T-helper 1 cell treated with Interleukin-12 subunit alpha and Interleukin-12 subunit beta and Interleukin-4 antibody, amounts not matched to agents 30 ng/mL and 1 ng/mL, for 36 hours (primary cell): ENCODE measurements around the gene ATG10. TPM values are rescaled to one million over a fixed set of nuclear protein-coding genes. Genes with fewer than 3 reads are reported as not detected.
"Not testable (repeated sequence)": the region's sequence is repeated elsewhere in the genome, so short reads cannot be mapped to it uniquely, and the experiment has no call there.

Experiments used
- intact Hi-C: fragments of 100-400 bp; cut with micrococcal nuclease; formaldehyde crosslinking; loops from one replicate; pipeline ENCODE4 v1.15.1; 2024
- total RNA-seq: library from RNA; stranded (reverse); gene quantifications from 2 replicates; pipeline ENCODE4 v1.2.3, GENCODE V29; 2022

The ATG10 gene
- total RNA-seq, 1 donor from 2014 or later: 4.2 TPM

- intact Hi-C loops: not testable (repeated sequence)
These were observed 300.9 kb downstream of the ATG10 start for GRCh38 chr5:82272571-82273356.

- intact Hi-C loops: not testable (repeated sequence)
These were observed 301.6 kb downstream of the ATG10 start for GRCh38 chr5:82273426-82273825.

DNA sequence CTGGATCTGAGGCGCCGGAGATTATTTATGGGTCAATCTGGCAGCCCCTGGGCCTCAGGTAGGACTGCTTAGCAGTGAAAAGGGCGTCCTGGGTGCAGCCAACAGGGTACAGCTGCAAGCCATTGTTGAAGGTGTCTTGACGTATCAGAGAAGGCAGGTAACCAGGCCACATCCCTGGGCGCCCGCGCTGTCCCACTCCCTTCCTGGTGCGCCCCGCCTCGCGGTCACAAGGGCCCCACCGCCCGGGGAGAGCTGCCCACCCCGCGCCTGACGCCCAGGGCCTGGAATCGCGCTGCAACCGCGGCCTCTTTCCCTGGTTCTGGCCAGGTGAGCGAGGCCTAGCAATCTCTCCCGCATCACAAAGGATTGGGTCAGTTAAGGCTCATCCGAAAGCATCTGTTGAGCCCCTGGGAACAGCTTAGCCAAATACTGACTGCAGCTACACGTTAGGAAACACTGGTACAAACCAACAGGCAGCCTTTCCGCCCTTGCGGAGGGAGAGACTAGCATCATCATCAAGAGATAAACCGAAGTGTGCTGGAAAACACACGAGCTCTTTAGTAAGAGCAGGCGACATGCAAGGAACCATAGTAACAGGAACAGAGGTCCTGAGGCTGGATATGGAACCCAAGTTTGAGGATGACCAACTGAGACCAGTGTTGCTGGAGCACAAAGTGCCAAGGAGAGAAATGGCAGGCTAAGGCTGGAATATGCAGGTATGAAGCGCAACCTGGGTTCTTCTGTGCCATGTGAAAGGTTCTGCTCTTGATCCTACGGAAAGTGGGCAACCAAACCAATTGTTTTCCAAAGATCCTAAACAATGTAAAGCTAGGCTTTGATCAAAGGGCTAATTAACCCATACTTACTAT lies 302.8 kb downstream of the ATG10 start:
- intact Hi-C loops: loop anchor here (5.0 kb wide), 1 partner anchor 852 kb away; no protein-coding TSS in a partner anchor

DNA sequence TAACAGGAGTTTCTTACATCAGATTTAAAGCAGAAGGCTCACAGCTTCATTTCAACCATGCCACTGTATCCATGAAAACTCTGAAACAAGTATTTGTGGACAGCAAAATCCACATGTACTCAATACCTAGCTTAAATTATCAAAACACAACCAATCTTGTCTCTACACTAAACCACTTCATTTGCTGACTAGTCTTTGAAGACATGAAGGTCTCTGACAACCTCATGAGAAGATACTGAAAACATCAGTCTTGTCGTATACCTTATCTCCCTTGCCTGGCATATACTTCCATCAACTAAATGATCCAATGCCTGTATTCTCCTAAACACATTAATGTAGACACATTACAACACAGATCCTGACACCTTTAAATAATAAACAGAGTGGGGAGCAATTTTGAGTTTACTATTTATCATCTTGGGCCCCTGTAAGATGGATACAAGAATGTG lies 303.4 kb downstream of the ATG10 start:
- intact Hi-C loops: loop anchor here (5.0 kb wide), 1 partner anchor 853 kb away; no protein-coding TSS in a partner anchor

DNA sequence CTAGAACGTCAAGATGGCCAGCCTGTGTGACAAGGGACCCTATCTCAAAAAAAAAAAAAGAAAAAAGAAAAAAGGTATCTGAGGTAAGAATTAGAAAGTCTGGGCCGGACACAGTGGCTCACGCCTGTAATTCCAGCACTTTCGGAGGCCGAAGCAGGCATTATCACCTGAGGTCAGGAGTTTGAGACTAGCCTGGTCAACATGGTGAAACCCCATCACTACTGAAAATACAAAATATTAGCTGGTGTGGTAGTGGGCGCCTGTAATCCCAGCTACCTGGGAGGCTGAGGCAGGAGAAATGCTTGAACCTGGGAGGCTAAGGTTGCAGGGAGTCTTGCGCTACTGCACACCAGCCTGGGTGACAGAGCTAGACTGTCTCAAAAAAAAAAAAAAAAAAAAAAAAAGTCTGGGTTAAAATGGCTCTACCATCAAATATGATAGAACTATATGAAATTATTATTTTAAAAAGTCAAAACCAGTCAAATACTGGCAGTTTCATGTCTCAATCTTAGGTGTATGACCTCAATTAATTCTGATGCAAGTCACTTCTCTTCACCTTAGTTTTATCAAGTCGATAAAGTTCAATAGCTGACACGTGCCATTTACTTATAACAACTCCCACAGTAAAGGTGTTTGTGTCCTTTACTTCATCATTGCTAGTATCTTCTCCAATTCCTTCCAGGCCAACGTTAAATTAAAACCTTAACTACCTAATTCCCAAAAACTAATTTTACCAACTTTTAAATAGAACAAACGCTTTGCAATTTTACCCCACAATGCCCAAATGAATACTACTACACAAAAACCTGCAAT lies 305.2 kb downstream of the ATG10 start:
- intact Hi-C loops: loop anchor here (5.0 kb wide), 1 partner anchor 855 kb away; no protein-coding TSS in a partner anchor

GRCh38 chr5:82277613-82277986 lies 305.8 kb downstream of the ATG10 start:
- intact Hi-C loops: loop anchor here (5.0 kb wide), 1 partner anchor 855 kb away; no protein-coding TSS in a partner anchor

DNA sequence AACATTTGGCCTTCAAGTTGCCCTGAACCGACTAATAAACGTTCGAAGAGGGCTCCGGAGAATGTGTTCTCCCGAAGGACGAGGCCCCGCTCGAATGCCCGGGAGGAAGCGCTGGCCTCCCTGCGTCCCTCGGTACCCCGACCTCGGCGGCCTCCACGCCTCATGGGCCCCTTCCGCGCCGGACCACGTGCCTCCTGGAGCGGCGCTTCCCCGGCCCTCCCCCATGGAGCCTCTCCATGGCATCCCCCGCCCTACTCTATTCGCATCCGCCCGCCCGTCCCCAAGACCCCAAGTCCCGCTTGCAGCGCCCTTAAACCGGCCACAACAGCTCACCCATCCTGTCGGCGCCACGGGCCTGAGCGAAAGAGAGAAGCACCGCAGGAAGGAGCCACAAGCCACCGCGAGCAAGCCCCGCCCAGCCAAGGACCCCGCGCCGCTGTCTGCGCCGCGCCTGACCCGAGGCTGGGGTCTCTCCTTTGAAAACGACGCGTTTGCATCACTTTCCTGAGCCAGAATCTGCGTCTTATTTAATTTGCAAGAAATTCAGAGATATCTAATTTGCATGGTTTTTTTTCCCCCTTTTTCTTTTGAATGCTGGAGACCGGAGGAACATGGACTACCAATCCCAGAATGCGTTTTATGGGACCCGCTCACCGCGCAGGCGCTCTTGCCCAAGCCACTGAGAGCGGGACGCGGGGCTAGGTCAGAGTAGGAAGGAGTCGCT lies 306.3 kb downstream of the ATG10 start, which contains the start of gene RPS23:
TSS of gene RPS23 (minus strand) at position 368 of the 724 bp plus-strand sequence. CDS start at position 337, 31 bp downstream.
- intact Hi-C loops: loop anchor here (1.0 to 5.0 kb wide), 11 partner anchors 79 to 1871 kb away; partner anchors contain the start of genes DHFR, MSH3, SSBP2 and TMEM167A

GRCh38 chr5:82278711-82279370 lies 307.0 kb downstream of the ATG10 start:
- intact Hi-C loops: loop anchor here (1.0 to 5.0 kb wide), 11 partner anchors 78 to 1872 kb away; partner anchors contain the start of genes DHFR, MSH3, SSBP2 and TMEM167A

DNA sequence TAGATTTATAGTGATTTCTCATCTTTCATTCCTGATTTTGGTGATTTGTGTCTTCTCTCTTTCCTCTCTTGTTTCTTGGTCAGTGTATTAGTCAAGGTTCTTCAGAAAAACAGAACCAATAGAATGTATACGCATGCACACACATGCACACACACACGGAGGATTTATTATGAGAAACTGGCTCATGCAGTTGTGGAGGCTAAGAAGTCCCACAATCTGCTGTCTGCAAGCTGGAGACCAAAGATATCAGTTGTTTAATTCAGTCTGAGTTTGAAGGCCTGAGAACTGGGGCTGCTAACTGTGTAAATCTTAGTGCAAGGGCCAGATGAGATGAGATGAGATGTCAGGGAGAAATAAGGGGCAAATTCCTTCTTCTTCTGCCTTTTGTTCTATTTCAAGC lies 312.1 kb downstream of the ATG10 start:
- intact Hi-C loops: no loop called here

GRCh38 chr5:82285206-82285605 lies 313.4 kb downstream of the ATG10 start:
- intact Hi-C loops: no loop called here

- intact Hi-C loops: no loop called here
These were observed 315.8 kb downstream of the ATG10 start for GRCh38 chr5:82287625-82288024.

- intact Hi-C loops: no loop called here
These were observed 318.2 kb downstream of the ATG10 start for GRCh38 chr5:82290005-82290404.

DNA sequence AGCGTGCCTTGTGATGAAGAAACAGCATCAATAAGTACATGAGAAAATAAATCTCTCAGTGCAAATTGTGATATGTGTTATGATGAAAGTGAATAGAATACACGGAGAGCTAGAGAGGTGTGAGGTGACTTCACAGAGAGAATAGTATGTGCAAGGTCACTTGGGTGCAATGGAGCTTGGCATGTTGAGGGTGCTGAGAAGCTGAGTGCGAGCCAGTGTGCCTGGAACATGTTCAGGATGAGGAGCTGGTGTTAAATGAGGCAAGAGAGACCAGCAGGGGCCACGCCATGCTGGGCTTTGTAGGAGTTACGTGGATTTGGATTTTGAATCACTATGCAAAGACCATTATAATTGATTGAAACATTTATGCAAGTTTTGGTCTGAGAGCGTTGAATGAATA lies 319.1 kb downstream of the ATG10 start:
- intact Hi-C loops: no loop called here

DNA sequence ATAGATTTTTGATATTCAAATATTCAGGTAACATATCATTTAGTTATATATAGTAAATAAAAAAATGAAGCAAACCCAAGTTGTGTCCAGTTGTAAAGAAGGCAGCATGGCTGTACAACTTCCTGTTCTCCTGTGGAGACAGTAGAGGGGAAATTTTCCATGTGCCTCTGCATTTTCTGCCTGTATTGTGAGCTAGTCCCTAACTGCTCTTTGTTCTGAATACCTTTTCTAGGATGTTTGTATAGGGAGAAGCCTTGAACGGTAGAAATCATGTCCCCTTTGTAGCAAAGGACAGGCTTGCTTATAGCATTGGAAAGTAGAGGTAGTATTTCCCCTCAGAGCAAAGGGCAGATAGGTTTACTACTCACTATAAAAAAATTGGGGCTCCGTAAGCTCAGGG lies 319.6 kb downstream of the ATG10 start:
- intact Hi-C loops: no loop called here

DNA sequence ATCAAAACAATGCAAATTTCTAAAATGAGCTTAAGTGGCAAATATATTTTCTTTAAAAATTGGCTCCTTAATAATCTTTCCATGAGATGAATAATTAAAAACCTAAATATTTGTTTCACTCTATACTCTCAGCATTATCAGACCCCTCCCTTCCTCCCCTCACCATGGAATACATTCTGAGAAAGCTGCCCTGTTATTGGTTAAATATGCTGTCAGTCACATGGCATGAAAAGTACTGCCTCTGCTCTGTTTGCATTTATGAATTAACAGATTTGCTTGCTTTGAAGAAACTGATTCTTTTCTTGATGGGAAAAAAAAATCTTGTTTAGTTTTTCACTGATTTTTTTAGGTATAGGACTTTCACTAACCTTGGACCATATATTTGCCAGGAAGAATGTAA lies 323.3 kb downstream of the ATG10 start:
- intact Hi-C loops: no loop called here

DNA sequence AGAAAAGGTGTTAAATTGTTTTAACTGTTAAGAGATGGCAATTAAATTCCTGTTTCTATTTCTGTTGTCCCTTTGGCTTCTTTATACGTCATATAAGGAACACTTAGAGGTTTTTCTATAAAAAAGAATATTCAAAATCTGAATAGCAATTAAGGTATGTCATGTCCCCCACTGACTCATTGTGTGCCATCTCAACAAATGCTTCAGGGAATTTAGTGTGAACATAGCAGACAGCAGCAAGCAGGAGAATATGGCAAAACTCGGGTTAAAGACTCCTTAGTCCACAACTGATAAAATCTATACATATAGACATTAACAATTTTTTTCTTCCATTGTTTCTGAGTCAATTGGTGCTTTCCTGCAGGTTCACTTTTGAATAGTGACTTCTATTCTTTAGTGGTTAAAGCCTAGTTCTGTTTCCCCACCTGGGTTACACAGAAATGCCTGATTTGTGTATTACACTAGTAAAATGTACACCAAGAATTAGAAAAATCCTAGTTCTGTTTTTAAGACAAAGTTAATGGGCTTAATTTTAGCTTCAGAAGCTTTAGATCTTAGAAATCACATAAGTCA lies 324.2 kb downstream of the ATG10 start:
- intact Hi-C loops: no loop called here

GRCh38 chr5:82296929-82297328 lies 325.1 kb downstream of the ATG10 start:
- intact Hi-C loops: no loop called here

- intact Hi-C loops: no loop called here
These were observed 325.9 kb downstream of the ATG10 start for GRCh38 chr5:82297711-82298110.

DNA sequence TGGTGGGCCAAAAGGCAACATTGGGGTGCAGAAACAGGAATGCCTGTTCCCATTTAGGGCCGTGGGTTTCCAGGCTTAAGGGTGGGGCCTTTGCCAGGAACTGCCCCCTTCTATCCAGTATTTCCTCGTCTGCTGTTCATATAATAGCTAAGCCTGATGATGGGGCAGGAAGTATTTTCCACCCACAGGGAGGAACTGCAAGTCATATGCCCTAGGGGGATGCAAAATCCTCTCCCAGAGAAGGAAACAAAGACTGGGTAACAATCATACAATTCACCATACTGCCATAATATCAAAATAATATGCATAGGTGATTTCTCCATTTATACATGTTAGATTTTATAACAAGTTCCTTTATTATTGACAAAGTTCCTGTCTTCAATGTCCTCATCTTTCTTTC lies 326.8 kb downstream of the ATG10 start:
- intact Hi-C loops: no loop called here
